ENCODE data around the gene EXOC6B.

DNA sequence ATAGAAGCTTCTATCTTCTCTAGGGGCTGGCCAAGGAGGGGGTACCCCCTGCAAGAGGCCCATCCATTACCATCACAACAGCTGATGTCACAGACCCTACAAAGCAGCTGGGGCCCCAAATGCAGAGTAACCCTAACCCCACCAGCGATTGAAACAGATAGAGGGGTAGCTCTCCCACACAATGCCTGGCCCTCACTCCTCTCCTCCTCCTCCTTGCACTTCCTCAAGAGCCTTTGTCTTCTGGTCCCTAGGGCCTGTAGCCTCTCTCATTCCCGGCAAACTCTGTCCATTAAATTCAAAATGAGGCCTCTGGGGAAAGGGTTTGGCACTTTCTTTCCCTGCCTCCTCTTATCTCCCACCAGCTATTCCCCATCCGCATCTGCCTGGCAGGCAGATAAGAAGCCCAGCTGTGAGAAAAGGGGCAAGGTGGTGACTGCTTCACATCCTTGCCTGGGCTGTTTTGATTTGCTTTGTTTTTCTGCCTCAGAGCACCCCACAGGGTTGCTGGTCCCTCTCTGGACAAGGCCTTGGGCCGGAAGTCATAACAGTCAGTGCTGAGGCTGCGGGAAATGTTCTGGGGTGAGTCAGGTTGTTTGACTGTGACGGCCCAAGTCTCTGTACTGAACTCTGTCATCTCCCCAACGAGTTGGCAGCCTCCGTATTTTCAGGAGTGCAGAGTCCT lies 652.1 kb downstream of the EXOC6B start:
- TF ChIP-seq CTCF (IDR thresholded peaks at IDR 0.05), result no peak
- TF ChIP-seq POLR2A (IDR thresholded peaks at IDR 0.05), result no peak
